Cardiac septum (tissue), 1 donor: ENCODE results near the gene GPATCH2L. TPM values are rescaled to one million over a fixed set of nuclear protein-coding genes. Genes with fewer than 3 reads are reported as not detected.

Experiments used
- DNase-seq: peaks from one replicate; pipeline ENCODE4 v3.0.0-alpha.2; 2020; ENCODE audit warnings: low spot score
- intact Hi-C: fragments of 100-400 bp; cut with DNase I; formaldehyde crosslinking; loops from one replicate; pipeline ENCODE4 v1.14.0; 2022
- total RNA-seq: library from RNA; stranded (reverse); fragmentation: NEBNext Ultra II Directional; extraction: Animal tissue kit (Norgen Biotek cat#: 25700); gene quantifications from one replicate; pipeline ENCODE4 v1.2.1, GENCODE V29; 2021
- donor health status: DM: no; HTN: no; CAD: no.

The GPATCH2L gene
- total RNA-seq, 1 donor from 2014 or later = 33.2 TPM

- DNase-seq = no peak
- intact Hi-C loops = no loop called here
Measured at GRCh38 chr14:76237349-76237990, 85.7 kb downstream of the GPATCH2L start.

- DNase-seq = no peak
- intact Hi-C loops = no loop called here
Measured at GRCh38 chr14:76245097-76245496, 93.4 kb downstream of the GPATCH2L start.

- DNase-seq = no peak
- intact Hi-C loops = no loop called here
Measured at GRCh38 chr14:76250302-76250701, 98.6 kb downstream of the GPATCH2L start.

DNA sequence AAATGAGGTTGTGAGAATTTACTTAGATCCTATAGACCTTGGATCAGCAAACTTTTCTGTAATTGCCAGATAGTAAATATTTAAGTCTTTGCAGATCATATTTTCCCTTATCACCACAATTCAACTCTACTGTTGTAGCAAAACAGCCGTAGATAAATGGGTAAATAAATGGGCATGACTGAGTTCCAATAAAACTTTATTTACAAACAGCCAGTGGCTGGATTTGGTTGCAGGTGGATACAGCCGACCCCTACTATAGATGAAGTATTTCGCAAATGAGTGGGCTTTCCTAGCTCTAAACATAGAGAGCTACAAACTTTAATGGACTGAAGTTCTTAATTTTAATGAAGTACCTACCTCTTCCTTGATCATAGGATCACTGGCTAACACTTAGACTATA lies 100.7 kb downstream of the GPATCH2L start:
- intact Hi-C loops = no loop called here
- DNase-seq = no peak

- DNase-seq = no peak
- intact Hi-C loops = no loop called here
Measured at GRCh38 chr14:76253111-76253510, 101.4 kb downstream of the GPATCH2L start.

- no peak for DNase-seq
Measured at GRCh38 chr14:76256545-76256944, 104.8 kb downstream of the GPATCH2L start.

DNA sequence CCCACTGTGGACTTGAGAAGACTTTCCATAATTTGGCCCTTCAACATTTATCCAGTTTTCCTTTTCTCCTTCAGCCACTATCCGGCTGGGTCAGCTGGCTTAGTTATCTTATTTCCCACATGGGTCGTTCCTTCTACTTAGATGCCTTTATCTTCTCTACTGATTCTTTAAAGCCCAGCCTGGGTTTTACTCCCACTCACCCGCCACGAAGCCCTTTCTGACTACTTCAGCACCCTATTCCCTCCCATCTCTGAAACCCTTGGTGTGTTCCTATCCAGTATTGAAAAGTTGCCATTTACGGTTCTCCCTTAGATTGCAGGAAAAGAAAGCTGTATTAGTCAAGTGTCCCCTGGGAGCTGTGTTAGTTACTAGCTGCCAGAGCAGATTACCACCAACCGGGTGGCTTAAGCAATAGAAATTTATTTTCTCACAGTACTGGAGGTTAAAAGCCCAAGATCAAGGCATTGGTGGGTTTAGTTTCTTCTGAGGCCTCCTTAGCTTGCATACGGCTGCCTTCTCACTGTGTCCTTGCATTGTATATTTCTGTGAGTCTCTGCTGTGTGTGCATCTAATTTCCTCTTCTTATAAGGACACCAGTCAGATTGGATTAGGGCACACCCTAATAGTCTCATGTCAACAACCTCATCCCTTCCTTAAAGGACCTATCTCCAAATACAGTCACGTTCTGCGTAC lies 105.5 kb downstream of the GPATCH2L start:
- no peak for DNase-seq
- intact Hi-C loops = no loop called here

More at GRCh38 chr14:76256545-76256944, 104.8 kb downstream of the GPATCH2L start:
- intact Hi-C loops = no loop called here

DNA sequence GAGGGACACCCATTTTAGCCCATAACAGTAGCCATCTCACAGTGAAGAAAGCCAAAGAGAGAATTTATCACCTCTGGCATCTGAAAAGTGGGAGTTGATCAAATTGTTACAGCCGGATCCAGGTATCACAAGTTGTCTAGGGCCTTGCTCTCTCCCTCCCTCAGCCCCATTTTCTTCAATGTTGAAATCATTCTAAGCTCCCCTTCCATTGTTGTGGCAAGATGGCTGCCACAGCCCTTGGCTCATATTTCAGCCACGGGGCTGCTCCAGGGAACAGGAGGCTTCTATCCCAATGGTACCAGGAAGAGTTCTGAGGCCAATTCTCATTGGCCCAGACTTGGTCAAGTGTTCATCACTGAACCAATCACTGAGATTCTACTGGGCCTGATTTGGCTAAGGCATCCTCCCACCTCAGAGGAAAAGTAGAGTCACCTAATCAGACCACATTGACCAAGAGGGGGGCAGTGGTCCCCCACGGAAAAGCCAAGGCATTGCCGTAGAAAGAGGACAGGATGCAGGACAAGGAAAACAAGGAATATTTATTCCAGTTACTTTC lies 106.2 kb downstream of the GPATCH2L start:
- DNase-seq = no peak
- intact Hi-C loops = no loop called here

DNA sequence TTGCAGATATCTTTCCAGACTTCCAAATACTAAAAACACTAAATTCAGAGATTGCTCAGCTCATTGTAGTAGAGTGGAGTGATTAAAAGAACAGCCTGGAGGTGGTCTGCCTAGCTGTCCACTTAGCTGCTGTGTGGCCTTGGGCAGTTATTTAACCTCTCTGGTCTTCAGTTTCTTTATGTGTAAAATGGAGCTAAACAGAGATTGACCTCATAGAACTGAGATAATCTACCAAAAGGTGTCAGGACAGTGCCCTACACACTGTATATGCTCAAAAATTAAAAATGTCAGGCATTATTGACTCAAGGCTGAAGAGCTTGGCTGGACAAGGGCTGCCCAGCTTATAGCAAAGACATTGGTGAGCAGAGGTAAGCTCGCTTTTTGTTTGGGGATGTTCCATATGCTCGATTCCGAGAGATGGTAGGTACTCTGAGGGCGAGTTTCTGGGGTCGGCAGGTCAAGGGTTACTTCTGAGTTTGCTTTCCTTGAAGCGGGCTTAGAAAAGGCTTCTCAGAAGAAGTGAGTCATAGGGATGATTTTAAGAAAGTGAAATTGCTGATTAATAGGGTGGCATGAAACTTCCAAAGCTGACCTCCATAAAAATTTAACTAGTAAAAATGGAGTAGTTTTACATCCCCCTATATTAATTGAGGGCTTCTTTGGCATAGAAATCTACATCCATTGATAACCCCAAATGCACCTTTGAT lies 107.5 kb downstream of the GPATCH2L start:
- DNase-seq = no peak

GRCh38 chr14:76260749-76261148 lies 109.0 kb downstream of the GPATCH2L start:
- intact Hi-C loops = no loop called here
- DNase-seq = no peak

More for the DNA sequence above, 107.5 kb downstream of the GPATCH2L start:
- intact Hi-C loops = no loop called here

- intact Hi-C loops = no loop called here
- DNase-seq = no peak
Measured at GRCh38 chr14:76261371-76261811, 109.7 kb downstream of the GPATCH2L start.

DNA sequence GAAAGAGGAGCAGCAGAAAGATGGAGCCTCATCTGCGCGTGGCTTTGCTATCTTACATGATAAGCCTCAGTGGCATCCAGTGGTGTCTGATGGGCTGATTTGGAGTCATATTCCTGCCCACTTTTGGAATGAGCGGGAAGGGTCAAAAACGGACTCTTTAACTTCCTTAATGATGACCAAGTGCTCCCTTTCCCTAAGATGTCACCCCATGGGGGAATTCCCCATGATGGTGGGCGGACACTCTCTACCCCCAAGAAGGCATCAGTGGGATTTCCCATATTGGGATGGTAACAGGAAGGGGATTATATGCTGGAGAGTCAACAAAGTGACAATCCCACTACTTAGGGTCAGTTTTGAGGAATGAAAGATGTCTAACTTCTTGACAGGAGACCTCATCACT lies 110.9 kb downstream of the GPATCH2L start:
- no peak for DNase-seq
- intact Hi-C loops = no loop called here

Other genes starting within 250 kb of the GPATCH2L start
- 57.5 TPM for gene TGFB3, start 169.9 kb upstream of the GPATCH2L start, total RNA-seq
- 46.8 TPM for gene IFT43, start 166.2 kb upstream of the GPATCH2L start, total RNA-seq
- gene ESRRB, start 224.2 kb downstream of the GPATCH2L start, total RNA-seq = 8.7 TPM